ENCODE data around the gene GSG1L. TPM values are rescaled to one million over a fixed set of nuclear protein-coding genes. Genes with fewer than 3 reads are reported as not detected.

GSG1L gene
- total RNA-seq, 2 donors from 2014 or later: 0.52 TPM; not detected in 1

DNA sequence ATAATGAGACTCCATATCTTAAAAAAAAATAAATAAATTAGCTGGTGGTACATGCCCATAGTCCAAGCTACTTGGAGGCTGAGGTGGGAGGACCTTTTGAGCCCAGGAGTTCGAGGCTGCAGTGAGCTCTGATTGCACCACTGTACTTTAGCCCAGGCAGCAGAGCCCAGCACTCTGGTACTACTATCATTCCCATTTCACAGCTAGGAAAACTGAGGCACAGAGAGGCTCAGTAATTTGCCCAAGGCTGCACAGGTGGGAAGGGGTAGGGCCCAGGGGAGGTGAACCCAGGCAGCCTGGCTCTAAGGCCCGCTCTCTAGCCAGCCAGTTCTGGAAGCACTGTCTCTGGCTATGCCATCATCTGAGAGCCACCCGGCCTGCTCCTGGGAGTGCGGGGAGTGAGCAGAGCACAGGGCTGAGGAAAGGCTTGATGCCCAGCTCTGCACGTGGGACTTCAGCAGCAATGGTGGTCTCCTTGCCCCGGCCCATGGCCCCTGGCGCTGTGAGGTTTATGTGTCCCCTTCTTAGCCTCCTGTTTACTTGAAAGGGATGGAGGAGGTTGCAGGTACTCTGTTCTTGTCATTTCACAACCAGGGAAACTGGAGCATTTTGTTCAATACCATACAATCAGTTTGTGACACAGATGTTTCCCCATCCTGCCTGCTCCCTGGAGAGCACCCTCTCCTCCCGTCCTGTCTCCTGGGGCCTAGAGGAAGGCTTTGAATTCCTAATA, 291.3 kb downstream of the GSG1L start:
- ATAC-seq (no peak), DNase-seq (ENCODE audit: low spot score in 2 of 2) (no peak)
- no peak overlapping the region for H3K27ac Mint-ChIP-seq
- H3K36me3 Mint-ChIP-seq: no peaks in the 10 kb centered on the region
- H3K9me3 Mint-ChIP-seq: no peaks in the 10 kb centered on the region

DNA sequence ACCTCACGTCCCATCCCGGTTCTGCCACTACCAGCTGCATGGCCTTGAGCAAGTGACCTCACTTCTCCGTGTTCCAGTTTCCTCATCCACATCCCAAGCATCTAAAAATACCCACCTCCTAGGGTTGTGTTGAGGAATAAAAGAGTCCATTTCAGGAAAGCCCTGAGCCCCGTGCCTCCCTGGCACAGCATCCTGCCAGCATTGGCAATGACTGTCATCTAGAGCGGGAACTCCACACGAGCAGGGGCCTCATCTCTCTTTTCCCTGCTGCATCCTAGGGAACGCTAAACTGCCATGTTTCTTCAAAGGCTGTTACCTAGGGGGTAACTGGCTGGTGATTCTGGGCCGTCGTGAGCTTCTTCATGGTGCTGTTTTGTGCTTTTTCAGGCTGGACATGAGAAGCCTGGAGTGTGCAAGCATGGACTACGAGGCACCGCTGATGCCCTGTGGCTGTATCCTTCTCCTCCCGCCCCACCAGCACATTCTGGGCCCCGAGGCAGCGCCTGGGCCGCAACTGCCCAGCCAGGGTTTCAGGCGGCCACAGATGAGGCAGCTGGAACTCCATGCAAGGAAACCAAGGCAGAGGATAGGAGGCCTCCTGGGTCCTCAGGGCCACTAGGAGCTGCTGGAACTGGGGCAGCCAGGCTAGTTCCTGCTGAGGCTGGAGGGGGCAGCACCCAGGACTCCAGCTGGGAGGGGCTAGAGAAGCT, 292.2 kb downstream of the GSG1L start:
- no peaks in the 10 kb centered on the region for H3K9me3 Mint-ChIP-seq
- H3K36me3 Mint-ChIP-seq: no peaks in the 10 kb centered on the region
- DNase-seq (ENCODE audit: low spot score in 2 of 2) (no peak), ATAC-seq (no peak)
- H3K27ac Mint-ChIP-seq: no peak overlapping the region

DNA sequence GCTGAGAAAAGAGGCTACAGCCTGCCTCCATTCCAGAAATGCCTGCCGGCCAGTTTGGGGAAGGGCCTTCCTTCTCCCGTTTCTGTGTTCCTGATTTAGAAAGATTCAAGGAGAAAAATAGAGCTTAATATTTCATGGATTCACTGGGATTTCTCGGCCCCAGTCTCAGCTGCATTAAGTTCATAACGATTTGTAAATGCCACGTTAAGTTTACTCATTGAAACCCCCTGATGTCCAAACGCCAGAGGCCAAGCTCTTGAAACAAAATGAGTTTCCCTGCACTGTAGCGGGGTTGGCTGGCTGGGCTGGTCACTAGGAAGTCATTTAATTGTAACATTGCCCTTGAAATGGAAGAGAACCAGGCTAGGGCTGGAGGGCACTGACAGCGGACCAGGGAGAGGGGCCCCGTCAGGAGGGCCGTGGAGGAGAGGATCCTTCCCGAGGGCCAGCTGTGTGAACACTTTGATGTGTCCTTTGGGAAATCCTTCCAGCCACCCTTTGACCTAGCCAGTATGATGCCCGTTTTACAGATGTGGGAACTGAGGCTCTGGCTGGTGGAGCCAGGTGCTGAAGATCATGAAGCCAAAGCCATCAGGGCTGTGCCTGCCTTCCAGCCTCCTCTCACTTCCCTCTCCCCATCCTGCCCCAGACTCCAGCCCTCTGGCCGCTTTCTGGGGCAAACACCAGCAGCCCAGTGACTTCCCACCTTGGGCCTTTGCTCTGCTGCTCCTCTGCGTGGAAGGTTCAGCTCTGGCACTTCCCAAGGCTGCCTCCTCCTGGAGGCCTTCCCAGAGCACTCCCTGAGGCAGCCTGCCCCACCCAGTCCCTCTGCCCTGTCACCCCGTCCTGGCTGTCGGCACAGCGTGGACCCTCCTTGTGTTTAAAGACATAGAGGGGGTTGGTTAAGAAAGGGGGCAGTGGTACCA, 293.0 kb downstream of the GSG1L start:
- no peak for ATAC-seq
- no peaks in the 10 kb centered on the region for H3K9me3 Mint-ChIP-seq
- no peak for DNase-seq (ENCODE audit: low spot score in 2 of 2)
- H3K27ac Mint-ChIP-seq: no peak overlapping the region
- no peaks in the 10 kb centered on the region for H3K36me3 Mint-ChIP-seq

DNA sequence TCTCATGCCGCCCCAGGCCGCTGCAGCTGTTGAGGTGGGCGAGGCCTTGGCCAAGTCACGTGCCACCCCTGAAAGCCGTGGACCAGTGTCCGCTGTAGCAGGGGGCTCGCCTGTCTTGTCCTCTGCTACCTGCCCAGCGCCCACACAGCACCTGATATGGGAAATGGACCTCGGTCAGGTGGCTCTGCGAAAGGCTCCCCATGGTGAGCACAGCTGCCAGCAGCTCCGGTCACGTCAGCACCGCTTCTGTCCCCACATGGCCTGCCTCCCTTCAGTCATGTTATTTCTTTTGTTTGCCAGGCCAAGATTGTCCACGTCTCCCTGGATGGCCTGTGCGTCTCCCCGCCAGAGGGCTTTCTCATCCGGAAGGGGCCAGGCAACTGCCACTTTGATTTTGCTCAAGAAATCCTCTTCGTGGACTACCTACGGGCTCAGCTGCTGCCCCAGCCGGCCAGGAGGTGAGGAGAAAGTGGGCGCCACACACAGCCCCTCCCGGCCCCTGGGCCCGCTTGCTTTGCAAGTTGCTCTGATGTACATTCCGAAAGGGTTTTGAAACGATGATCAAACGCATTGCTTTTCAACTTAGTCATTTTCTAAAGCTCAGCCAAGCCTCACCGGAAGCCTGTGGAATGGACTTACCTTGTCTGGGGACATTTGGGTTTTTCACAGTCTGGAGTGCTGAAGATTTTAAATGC, 293.8 kb downstream of the GSG1L start:
- no peak for DNase-seq (ENCODE audit: low spot score in 2 of 2)
- ATAC-seq: no peak
- Mint-ChIP-seq H3K27ac (no peak overlapping the region), H3K36me3 (no peaks in the 10 kb centered on the region), H3K9me3 (no peaks in the 10 kb centered on the region)

DNA sequence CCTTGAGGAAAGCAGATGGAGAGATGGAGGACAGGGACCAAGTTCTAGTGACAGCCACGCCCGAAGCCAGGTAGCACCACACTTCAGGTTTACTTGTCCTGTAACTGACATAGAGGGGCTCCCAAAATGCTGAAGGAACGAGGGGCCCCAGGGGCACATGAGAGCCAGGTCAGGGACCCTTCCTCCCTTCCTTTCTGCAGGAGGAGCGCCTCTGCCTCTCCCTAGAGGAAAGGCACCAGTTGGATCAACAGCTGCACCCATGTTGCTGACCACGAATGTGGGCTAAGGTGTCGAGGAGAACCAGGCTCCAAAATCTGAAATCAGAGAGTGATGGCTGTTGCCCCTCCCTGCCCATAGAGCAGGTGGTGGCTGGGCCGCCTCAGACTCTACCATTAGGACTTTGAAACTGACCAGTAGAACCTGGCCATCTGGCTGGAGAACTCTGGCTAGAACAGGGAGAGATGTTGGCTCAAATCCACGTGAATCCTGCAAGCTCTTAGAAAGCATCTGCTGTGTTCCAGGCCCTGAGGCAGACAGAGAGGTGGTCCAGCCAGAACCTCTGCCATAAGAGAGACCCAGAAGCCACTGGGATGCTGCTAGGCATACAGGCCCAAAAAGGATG, 294.8 kb downstream of the GSG1L start:
- DNase-seq (ENCODE audit: low spot score in 2 of 2) (no peak), ATAC-seq (no peak)
- Mint-ChIP-seq H3K9me3 (no peaks in the 10 kb centered on the region), H3K36me3 (peaks cover 0 to 4% of the 10 kb centered on the region in 2 donors), H3K27ac (peak overlapping the region in 1 of 2 donors; percentile 53)

DNA sequence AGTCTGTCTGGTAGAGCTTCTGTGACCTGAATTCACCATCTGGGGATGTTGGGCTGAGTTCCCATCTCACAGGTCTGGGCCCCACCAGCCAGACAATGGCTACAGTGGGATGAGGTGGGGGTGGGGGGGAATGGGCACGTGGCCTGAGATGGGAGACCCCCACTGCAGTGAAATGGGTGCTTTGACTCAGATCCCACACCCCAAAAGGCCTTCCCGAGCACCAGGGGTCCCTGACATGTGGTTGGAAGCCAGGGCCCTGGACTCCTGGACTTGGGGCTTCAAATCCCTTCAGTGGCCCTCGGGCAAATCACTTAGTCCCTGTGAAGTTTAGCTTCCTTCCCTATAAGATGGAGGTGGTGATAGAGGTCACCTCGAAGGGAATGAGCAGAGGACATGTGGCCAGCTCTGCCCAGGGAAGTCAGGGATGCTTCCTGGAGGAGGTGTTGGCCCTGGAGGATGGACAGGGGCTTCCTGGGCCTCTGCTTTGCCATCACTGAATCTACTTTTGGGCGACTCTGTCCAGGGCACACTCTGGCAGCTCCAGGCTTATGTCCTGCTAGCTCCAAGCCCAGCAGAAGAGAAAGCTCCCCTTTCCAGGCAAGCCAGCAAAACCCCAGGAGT, 295.4 kb downstream of the GSG1L start:
- DNase-seq (ENCODE audit: low spot score in 2 of 2) (no peak), ATAC-seq (no peak)
- no peaks in the 10 kb centered on the region for H3K9me3 Mint-ChIP-seq
- H3K36me3 Mint-ChIP-seq: peaks cover 0 to 4% of the 10 kb centered on the region in 2 donors
- peak overlapping the region in 1 of 2 donors; percentile 33 for H3K27ac Mint-ChIP-seq

DNA sequence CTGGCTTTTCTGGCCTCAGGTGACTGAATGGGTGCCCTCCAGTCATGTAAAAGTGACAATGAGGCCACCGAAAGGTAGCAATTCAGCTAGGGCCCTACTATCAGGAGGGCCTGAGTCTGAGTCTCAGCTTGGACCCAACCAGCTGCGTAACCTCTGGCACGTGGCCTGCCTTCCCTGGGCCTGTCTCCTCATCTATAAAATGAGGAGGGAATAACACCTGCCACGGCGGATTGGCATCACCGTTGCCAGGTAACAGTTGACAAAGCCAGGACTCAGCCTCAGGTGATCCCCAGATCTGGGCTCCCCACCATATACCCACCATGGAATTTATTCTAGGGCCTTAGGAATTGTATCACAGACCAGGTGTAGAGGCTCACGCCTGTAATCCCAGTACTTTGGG, 296.4 kb downstream of the GSG1L start:
- no peaks in the 10 kb centered on the region for H3K9me3 Mint-ChIP-seq
- ATAC-seq: no peak

DNA sequence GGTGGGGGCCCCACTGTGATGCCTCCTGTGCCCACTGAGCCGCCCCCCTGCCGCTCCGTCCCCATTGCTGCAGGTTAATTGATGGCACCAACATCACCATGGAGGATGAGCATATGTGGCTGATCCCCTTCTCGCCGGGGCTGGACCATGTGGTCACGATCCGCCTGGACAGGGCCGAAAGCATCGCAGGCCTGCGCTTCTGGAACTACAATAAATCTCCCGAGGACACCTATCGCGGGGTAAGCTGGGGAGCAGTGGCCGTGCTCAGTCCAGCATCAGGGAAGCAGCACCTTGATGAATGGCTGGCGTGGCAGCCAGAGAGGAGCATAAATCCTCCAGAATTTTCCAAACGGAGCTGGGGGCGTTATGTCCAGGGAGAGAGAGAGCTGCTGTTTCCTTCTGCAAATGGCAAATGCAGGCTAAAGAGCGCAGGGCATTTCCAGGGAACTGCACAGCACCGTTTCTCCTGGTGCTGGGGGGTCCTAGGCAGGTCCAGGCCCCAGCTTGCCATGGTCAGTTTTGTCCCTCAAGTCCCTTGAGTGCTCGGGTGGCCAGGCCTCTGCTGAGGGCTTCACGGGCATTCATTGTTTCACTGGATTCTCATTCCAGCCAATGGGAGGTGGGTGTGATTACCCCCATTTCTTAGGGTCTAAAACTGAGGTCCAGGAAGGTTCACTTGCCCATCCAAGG, 297.1 kb downstream of the GSG1L start:
- Mint-ChIP-seq H3K27ac (peak overlapping the region in 1 of 2 donors; percentile 44), H3K9me3 (no peaks in the 10 kb centered on the region), H3K36me3 (peaks cover 0 to 4% of the 10 kb centered on the region in 2 donors)
- no peak for ATAC-seq
- no peak for DNase-seq (ENCODE audit: low spot score in 2 of 2)

More for the DNA sequence above, 296.4 kb downstream of the GSG1L start:
- DNase-seq (ENCODE audit: low spot score in 2 of 2): no peak
- H3K27ac Mint-ChIP-seq: no peak overlapping the region
- H3K36me3 Mint-ChIP-seq: peaks cover 0 to 4% of the 10 kb centered on the region in 2 donors

DNA sequence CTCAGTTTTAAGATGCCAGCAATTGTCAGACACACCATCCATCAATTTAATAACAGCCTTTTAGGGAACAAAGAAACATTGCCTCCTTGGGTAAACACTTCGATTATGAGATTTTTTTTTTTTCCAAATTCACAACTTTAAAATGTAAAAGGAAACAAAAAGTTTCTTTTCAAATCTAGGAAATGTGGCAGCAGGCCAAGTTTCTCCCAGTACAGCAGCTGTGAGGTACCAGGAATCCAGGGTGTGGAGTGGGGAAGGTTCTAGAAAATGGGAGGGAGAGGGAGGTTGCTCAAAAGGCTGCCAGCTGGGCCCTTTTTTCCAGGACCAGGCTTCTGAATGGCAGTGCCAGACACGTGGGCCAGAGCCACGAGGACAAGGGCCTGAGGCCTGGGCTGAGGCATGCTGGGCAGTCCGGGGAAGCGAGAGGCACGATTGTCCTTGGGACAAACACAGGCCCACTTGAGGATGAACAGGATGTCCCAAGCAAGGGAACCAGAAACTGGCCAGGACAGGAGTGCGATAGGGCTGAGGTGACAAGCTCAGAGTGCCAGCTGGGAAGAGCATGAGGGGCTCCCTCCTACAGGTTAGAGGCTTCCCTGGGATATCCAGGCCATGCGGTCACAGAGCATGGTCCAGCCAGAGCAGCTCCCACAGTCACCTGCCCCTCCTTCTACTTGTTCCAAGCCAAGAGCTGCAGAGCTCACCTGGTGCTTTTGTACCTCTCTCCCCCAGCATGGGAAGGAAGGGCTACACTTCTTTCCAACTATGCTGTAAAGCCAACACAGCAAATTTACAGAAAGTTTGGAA, 298.4 kb downstream of the GSG1L start:
- ATAC-seq: no peak
- Mint-ChIP-seq H3K27ac (no peak overlapping the region), H3K36me3 (peaks cover 0 to 4% of the 10 kb centered on the region in 2 donors), H3K9me3 (no peaks in the 10 kb centered on the region)
- no peak for DNase-seq (ENCODE audit: low spot score in 2 of 2)

DNA sequence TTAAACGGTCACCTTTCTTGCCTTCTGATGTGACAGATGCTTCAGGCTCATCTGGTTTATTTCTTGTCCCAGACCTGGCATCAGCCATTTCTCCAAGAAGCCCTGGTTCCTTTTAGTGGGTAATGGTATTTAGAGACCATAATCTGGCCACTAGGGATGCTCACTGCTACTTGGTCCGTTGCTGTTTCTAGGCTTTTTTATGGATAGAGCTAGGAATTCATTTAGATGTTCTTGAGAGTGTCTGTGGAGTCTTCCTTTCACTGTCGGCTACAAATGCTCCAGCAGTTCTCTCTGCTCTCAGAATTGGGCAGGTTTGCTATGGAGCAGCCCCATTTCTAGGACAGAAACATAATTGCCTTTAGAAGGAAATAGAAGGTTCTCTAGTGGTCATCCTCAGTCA, 299.1 kb downstream of the GSG1L start:
- Mint-ChIP-seq H3K9me3 (no peaks in the 10 kb centered on the region), H3K36me3 (peaks cover 0 to 4% of the 10 kb centered on the region in 2 donors), H3K27ac (no peak overlapping the region)
- DNase-seq (ENCODE audit: low spot score in 2 of 2) (no peak), ATAC-seq (no peak)

DNA sequence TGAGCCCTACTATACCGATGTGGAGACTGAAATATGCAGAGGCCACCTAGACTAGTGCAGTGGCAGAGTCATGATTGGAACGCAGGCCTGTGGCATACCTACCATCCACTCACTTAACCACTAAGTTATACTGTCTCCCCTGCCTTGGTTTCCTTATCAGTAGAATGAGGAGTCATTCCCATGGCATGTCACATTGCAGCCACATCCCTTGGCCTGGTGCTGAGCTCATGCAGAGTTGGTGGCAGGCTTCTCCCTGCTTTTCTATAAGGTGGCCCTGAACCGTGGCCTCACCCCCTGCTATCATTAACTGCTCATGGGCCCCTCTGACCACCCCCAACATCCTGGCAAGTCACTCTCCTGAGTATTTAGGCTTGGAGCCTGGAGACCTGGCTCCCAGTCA, 301.1 kb downstream of the GSG1L start:
- peaks cover 0 to 9% of the 10 kb centered on the region in 2 donors for H3K36me3 Mint-ChIP-seq
- H3K27ac Mint-ChIP-seq: peak overlapping the region in 1 of 2 donors; percentile 44
- ATAC-seq: no peak
- no peaks in the 10 kb centered on the region for H3K9me3 Mint-ChIP-seq
- no peak for DNase-seq (ENCODE audit: low spot score in 2 of 2)

DNA sequence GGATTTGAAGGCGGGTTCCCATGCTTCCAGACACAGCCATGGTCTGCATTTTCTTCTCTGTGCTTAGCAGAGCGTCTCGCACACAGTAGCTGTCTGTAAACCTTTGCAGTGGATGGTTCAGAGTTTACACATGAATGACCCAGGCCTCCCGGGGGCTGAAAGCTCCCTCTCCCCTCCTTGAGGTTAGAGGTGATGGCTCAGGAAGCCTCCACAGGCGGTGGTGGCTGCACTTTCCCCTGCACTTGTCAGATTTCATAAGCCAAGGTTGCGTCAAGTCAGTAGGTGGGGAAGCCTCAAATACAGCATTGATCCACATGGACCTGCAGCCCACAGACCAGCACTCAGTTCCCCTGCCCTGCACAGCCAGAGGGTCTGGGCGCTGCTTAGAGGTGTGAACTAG, 301.7 kb downstream of the GSG1L start:
- no peaks in the 10 kb centered on the region for H3K9me3 Mint-ChIP-seq
- peaks cover 0 to 9% of the 10 kb centered on the region in 2 donors for H3K36me3 Mint-ChIP-seq
- DNase-seq (ENCODE audit: low spot score in 2 of 2) (no peak), ATAC-seq (no peak)
- H3K27ac Mint-ChIP-seq: no peak overlapping the region

DNA sequence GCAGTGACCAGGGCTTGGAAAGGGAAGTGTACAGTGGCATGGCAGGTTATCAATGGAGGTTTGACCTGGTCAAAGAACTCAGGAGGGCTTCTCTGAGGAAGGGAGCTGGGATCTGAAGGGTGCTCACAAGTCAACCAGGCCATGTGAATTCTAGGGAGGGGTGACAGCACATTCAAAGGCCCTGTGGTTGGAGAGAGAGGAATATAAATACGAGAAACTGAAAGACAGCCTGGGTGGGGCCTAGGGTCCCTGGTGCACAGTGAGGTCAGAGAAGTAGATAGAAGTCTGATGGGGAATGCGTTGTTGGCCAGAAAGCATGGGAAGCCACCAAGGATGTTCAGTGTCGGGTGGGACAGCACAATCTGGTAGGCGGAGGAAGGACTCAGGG, 302.7 kb downstream of the GSG1L start:
- DNase-seq (ENCODE audit: low spot score in 2 of 2) (no peak), ATAC-seq (no peak)
- peak overlapping the region in 1 of 2 donors; percentile 86 for H3K27ac Mint-ChIP-seq
- H3K36me3 Mint-ChIP-seq: peaks cover 0 to 9% of the 10 kb centered on the region in 2 donors
- no peaks in the 10 kb centered on the region for H3K9me3 Mint-ChIP-seq

DNA sequence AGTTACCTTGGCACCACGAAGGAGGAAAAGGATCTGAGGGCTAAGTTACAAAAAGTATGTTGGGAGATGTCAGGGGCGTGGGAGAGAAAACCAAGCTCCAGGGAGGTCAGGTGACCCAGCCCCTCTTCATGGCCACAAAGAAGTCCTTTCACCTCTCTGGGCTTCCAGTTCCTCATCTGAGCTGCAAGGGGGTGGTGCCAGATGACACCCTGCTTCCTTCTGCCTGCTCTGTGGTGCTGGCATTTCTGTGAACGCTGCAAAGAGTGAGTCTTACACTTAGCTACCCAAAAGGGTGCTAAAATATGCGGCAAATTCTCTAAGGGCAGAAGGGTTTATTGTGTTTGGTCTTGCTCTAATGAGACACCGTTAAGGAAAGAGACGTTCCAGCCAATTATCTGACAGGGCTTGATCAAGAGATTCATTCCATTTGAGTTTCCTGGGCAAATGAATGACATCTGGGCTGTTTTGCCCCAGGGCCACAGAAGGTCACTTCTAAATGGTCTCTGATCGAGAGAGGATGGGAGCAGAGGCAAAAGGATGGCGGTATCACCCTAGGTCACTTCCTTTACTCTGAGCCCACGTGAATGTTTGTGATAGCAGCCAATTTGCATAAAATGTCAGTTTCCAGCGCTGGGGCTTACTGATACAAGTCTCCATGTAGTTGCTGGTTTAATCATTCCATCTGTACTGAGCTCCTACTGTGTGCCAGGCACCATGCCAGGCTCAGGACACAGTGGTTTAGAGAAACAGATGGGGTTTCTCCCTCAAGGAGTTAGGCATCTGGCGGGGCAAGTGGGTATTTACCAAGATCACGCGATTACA, 303.3 kb downstream of the GSG1L start:
- ATAC-seq: no peak
- peaks cover 0 to 9% of the 10 kb centered on the region in 2 donors for H3K36me3 Mint-ChIP-seq
- DNase-seq (ENCODE audit: low spot score in 2 of 2): no peak
- no peaks in the 10 kb centered on the region for H3K9me3 Mint-ChIP-seq
- peak overlapping the region in 1 of 2 donors; percentile 86 for H3K27ac Mint-ChIP-seq
